HCT116 (cell line): Measurements from ENCODE around the gene LAMB2. TPM values are rescaled to one million over a fixed set of nuclear protein-coding genes. Genes with fewer than 3 reads are reported as not detected.

Source experiments
- ATAC-seq: fragments of 200-7000 bp; cut with Tn5 transposase; 2 replicates; pipeline ENCODE4 v1.9.1; 2020; ENCODE audit warnings: mild to moderate bottlenecking, moderate library complexity
- BruUV-seq: library from RNA; stranded (reverse); fragments of 400-500 nt; replicated peaks from 2 replicates; lab custom pipeline; 2021; lab: Mats Ljungman, UMichigan
- CTCF ChIA-PET: fragments of 300-600 bp; sonication (Branson Sonifier 250); formaldehyde crosslinking; loops from one replicate; lab custom pipeline; 2021; ENCODE audit warnings: antibody characterized with exemption; lab: Charles Lee
- POLR2A ChIA-PET: fragments of 300-600, 350-600 bp; sonication (Branson Sonifier 250); formaldehyde crosslinking; loops from one replicate; lab custom pipeline; 2021; ENCODE audit warnings: antibody characterized with exemption; lab: Charles Lee
- RAD21 ChIA-PET, 2 experiments: fragments of 300-600 bp; sonication (Branson Sonifier 250); formaldehyde crosslinking; loops; one replicate each; lab custom pipeline; 2023; ENCODE audit warnings: low total read pairs in 2 of 2; ENCODE audit not compliant: uncharacterized antibody in 2 of 2, unreplicated experiment in 2 of 2, low non-redundant PET in 1 of 2; lab: Charles Lee
- DNase-seq: peaks from one replicate; pipeline ENCODE4 v3.0.0-alpha.2; 2010; ENCODE audit warnings: low read depth, low spot score
- H2AFZ ChIP-seq: fragments of 200-600 bp; shearing (Covaris generic), sonication (generic); 2 replicates; pipeline ENCODE4 v1.6.1; 2017; ENCODE audit warnings: low read depth, mixed run types, mixed read lengths, antibody characterized with exemption, low read length; ENCODE audit not compliant: poor library complexity, severe bottlenecking
- H3K27ac ChIP-seq: 2 replicates; pipeline ENCODE4 v1.5.1; 2012; ENCODE audit warnings: low read depth, low read length
- H3K27me3 ChIP-seq: fragments of 200-600 bp; sonication (generic); 2 replicates; pipeline ENCODE4 v1.6.1; 2016; ENCODE audit warnings: mixed run types, low read length, mixed read lengths; ENCODE audit not compliant: insufficient read depth
- H3K36me3 ChIP-seq, 2 experiments: fragments of 200-500 bp in 1 of 2; fragments of 200-600 bp in 1 of 2; sonication (Bioruptor generic) in 1 of 2; sonication (generic) in 1 of 2; 2 replicates each; pipeline versions ENCODE4 v1.5.1 to v1.6.1; 2014 to 2016; ENCODE audit warnings: low read length in 2 of 2, inconsistent platforms in 1 of 2, mixed read lengths in 1 of 2, mixed run types in 1 of 2; ENCODE audit not compliant: insufficient read depth in 2 of 2, control insufficient read depth in 1 of 2
- H3K4me1 ChIP-seq, 2 experiments: fragments of 200-600 bp in 1 of 2; sonication (generic) in 1 of 2; 2 replicates each; pipeline versions ENCODE4 v1.5.1 to v1.6.1; 2012 to 2017; ENCODE audit warnings: low read length in 2 of 2, inconsistent platforms in 1 of 2, mild to moderate bottlenecking in 1 of 2, mixed read lengths in 1 of 2, mixed run types in 1 of 2, moderate library complexity in 1 of 2; ENCODE audit not compliant: insufficient read depth in 2 of 2, control insufficient read depth in 1 of 2
- H3K4me2 ChIP-seq: fragments of 200-600 bp; sonication (generic); 2 replicates; pipeline ENCODE4 v1.6.1; 2017; ENCODE audit warnings: mixed run types, low read length, mixed read lengths
- H3K4me3 ChIP-seq, 2 experiments: fragments of 200-600 bp in 1 of 2; sonication (generic) in 1 of 2; replicated peaks in 1 of 2; 2 replicates each; pipeline ENCODE4 v1.5.1; 2011 to 2016; ENCODE audit warnings: low read length in 2 of 2, control low read depth in 1 of 2, low read depth in 1 of 2, mild to moderate bottlenecking in 1 of 2, mixed read lengths in 1 of 2, mixed run types in 1 of 2
- H3K79me2 ChIP-seq: fragments of 200-600 bp; sonication (generic); 2 replicates; pipeline ENCODE4 v1.6.1; 2017; ENCODE audit warnings: mild to moderate bottlenecking, mixed run types, low read length, moderate library complexity, mixed read lengths; ENCODE audit not compliant: insufficient read depth
- H3K9ac ChIP-seq: fragments of 200-600 bp; sonication (generic); 2 replicates; pipeline ENCODE4 v1.6.1; 2016; ENCODE audit warnings: low read length, mixed read lengths
- H3K9me2 ChIP-seq: fragments of 200-600 bp; sonication (generic), shearing (Covaris generic); 2 replicates; pipeline ENCODE4 v1.6.1; 2017; ENCODE audit warnings: mixed run types, mild to moderate bottlenecking, moderate library complexity; ENCODE audit not compliant: insufficient read depth
- H3K9me3 ChIP-seq, 2 experiments: fragments of 200-500 bp in 1 of 2; fragments of 200-600 bp in 1 of 2; sonication (Bioruptor generic) in 1 of 2; sonication (generic) in 1 of 2; 2 replicates each; pipeline ENCODE4 v1.6.1; 2014 to 2017; ENCODE audit warnings: low read length in 2 of 2, mixed read lengths in 2 of 2, inconsistent platforms in 1 of 2, low read depth in 1 of 2, mild to moderate bottlenecking in 1 of 2, mixed run types in 1 of 2, moderate library complexity in 1 of 2; ENCODE audit not compliant: control insufficient read depth in 1 of 2, insufficient read depth in 1 of 2
- H4K20me1 ChIP-seq: fragments of 200-600 bp; sonication (generic), shearing (Covaris generic); 2 replicates; pipeline ENCODE4 v1.6.1; 2017; ENCODE audit warnings: mixed run types, mild to moderate bottlenecking, moderate library complexity; ENCODE audit not compliant: insufficient read depth
- CBX3 ChIP-seq: IDR thresholded peaks from 2 replicates; pipeline ENCODE4 v1.6.1; 2012; ENCODE audit warnings: low read depth
- CEBPB ChIP-seq: IDR thresholded peaks from 2 replicates; pipeline ENCODE4 v1.6.1; 2012; ENCODE audit warnings: low read depth
- EGR1 ChIP-seq: IDR thresholded peaks from 2 replicates; pipeline ENCODE4 v1.6.1; 2012; ENCODE audit warnings: low read depth
- EZH2 ChIP-seq: fragments of 200-600 bp; sonication (generic); IDR thresholded peaks from 2 replicates; pipeline ENCODE4 v1.6.1; 2017; ENCODE audit warnings: antibody characterized with exemption, mixed run types
- EZH2phosphoT487 ChIP-seq: fragments of 200-600 bp; IDR thresholded peaks from 2 replicates; pipeline ENCODE4 v1.6.1; 2018; ENCODE audit warnings: antibody characterized with exemption, borderline replicate concordance
- JUND ChIP-seq: IDR thresholded peaks from 2 replicates; pipeline ENCODE4 v1.6.1; 2012
- MAX ChIP-seq: IDR thresholded peaks from 2 replicates; pipeline ENCODE4 v1.6.1; 2012
- POLR2AphosphoS5 ChIP-seq: IDR thresholded peaks from 2 replicates; pipeline ENCODE4 v1.6.1; 2011; ENCODE audit warnings: mild to moderate bottlenecking, low read depth, low read length, moderate library complexity
- SIN3A ChIP-seq: IDR thresholded peaks from 2 replicates; pipeline ENCODE4 v1.6.1; 2012; ENCODE audit warnings: low read depth
- YY1 ChIP-seq: IDR thresholded peaks from 2 replicates; pipeline ENCODE4 v1.6.1; 2011; ENCODE audit warnings: low read length, low read depth, moderate library complexity, mild to moderate bottlenecking; ENCODE audit not compliant: insufficient replicate concordance; ENCODE audit errors: extremely low read depth
- ZFX ChIP-seq: fragments of 450-650 bp; IDR thresholded peaks from 2 replicates; pipeline ENCODE4 v1.6.1; 2017
- intact Hi-C: fragments of 100-400 bp; cut with micrococcal nuclease; formaldehyde crosslinking; loops from 2 replicates; pipeline ENCODE4 v1.10.0; 2022
- total RNA-seq: library from RNA; stranded (reverse); gene quantifications from one replicate; pipeline ENCODE4 v1.2.1, GENCODE V29; 2021; ENCODE audit not compliant: unreplicated experiment
- TF ChIP-seq, protein P1 (sequence below), 3 experiments: fragments of 200-600 bp in 1 of 3; sonication (generic) in 1 of 3; IDR thresholded peaks in 2 of 3; conservative IDR thresholded peaks in 1 of 3; 2 replicates each; pipeline ENCODE4 v1.5.1; 2012 to 2017; ENCODE audit warnings: low read depth in 2 of 3, low read length in 2 of 3, antibody characterized with exemption in 1 of 3, borderline replicate concordance in 1 of 3, control low read depth in 1 of 3, mild to moderate bottlenecking in 1 of 3, mixed read lengths in 1 of 3, mixed run types in 1 of 3, moderate library complexity in 1 of 3; ENCODE audit not compliant: insufficient read depth in 1 of 3
- TF ChIP-seq, protein P2 (sequence below): IDR thresholded peaks from 2 replicates; pipeline ENCODE4 v1.6.1; 2012

LAMB2 gene
- total RNA-seq, 1 experiment from 2014 or later, result 213 TPM

GRCh38 chr3:49098429-49098828 is 34.4 kb downstream of the LAMB2 start:
- Histone ChIP-seq H3K79me2 (peaks cover 13% of the 10 kb centered on the region), H3K4me2 (no peak overlapping the region), H2AFZ (no peak overlapping the region), H4K20me1 (no peaks in the 10 kb centered on the region), H3K27me3 (no peaks in the 10 kb centered on the region)
- intact Hi-C loops, result no loop called here
- DNase-seq, result no peak
- TF ChIP-seq JUND (no peak), YY1 (no peak), CEBPB (no peak), EZH2 (no peak), EGR1 (no peak), CBX3 (no peak), SIN3A (no peak), EZH2phosphoT487 (no peak), POLR2AphosphoS5 (no peak), ZFX (no peak), MAX (no peak)
- TF ChIP-seq, protein P1, sequence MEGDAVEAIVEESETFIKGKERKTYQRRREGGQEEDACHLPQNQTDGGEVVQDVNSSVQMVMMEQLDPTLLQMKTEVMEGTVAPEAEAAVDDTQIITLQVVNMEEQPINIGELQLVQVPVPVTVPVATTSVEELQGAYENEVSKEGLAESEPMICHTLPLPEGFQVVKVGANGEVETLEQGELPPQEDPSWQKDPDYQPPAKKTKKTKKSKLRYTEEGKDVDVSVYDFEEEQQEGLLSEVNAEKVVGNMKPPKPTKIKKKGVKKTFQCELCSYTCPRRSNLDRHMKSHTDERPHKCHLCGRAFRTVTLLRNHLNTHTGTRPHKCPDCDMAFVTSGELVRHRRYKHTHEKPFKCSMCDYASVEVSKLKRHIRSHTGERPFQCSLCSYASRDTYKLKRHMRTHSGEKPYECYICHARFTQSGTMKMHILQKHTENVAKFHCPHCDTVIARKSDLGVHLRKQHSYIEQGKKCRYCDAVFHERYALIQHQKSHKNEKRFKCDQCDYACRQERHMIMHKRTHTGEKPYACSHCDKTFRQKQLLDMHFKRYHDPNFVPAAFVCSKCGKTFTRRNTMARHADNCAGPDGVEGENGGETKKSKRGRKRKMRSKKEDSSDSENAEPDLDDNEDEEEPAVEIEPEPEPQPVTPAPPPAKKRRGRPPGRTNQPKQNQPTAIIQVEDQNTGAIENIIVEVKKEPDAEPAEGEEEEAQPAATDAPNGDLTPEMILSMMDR (IDR thresholded peaks at IDR 0.05 in 2 of 3, conservative IDR thresholded peaks at IDR 0.05 in 1 of 3; ENCODE audit: borderline replicate concordance in 1 of 3, insufficient read depth in 1 of 3, low read depth in 2 of 3, low read length in 2 of 3), result no peak
- TF ChIP-seq, protein P2, sequence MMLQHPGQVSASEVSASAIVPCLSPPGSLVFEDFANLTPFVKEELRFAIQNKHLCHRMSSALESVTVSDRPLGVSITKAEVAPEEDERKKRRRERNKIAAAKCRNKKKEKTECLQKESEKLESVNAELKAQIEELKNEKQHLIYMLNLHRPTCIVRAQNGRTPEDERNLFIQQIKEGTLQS, result no peak
- TF ChIP-seq, all 23 proteins: peak for 0
- no peaks in the 10 kb centered on the region for H3K9me3 ChIP-seq
- no peak overlapping the region for H3K9ac ChIP-seq
- no peak for ATAC-seq
- H3K27ac ChIP-seq, result 0 out of 2 replicates have a peak overlapping the region, but pooled peaks have one; percentile 14
- CTCF ChIA-PET, result no interaction called here
- peaks cover 3 to 18% of the 10 kb centered on the region in 2 experiments; a peak in 3 of 4 replicates for H3K4me1 ChIP-seq
- POLR2A ChIA-PET, result no interaction called here
- peaks cover 40 to 43% of the 10 kb centered on the region in 2 experiments for H3K36me3 ChIP-seq
- RAD21 ChIA-PET, result no interaction called here
- no TSS peak for BruUV-seq
- no peak overlapping the region for H3K4me3 ChIP-seq
- no peaks in the 10 kb centered on the region for H3K9me2 ChIP-seq
